GM21786 (cell line): ENCODE data around the gene BRAP.
"Not testable (repeated sequence)": the region's sequence is repeated elsewhere in the genome, so short reads cannot be mapped to it uniquely, and the experiment has no call there.

ENCODE experiments used
- ATAC-seq: cut with Tn5 transposase; IDR thresholded peaks from one replicate; pipeline ENCODE4 v1.9.1; 2021; ENCODE audit not compliant: unreplicated experiment

Gene BRAP

GRCh38 chr12:111677186-111677585, 8.6 kb downstream of the BRAP start:
- no peak for ATAC-seq

GRCh38 chr12:111673503-111673902, 12.3 kb downstream of the BRAP start:
- ATAC-seq: no peak

GRCh38 chr12:111672822-111673381, 12.9 kb downstream of the BRAP start:
- no peak for ATAC-seq

- ATAC-seq: no peak
Measured at GRCh38 chr12:111664961-111665865, 20.5 kb downstream of the BRAP start.

- ATAC-seq: no peak
Measured at GRCh38 chr12:111664499-111664898, 21.3 kb downstream of the BRAP start.

GRCh38 chr12:111656016-111656415, 29.7 kb downstream of the BRAP start:
- no peak for ATAC-seq

GRCh38 chr12:111655356-111655755, 30.4 kb downstream of the BRAP start:
- ATAC-seq: no peak

GRCh38 chr12:111653596-111653995, 32.2 kb downstream of the BRAP start:
- ATAC-seq: no peak

- not testable (repeated sequence) for ATAC-seq
Measured at GRCh38 chr12:111652530-111652929, 33.2 kb downstream of the BRAP start.

GRCh38 chr12:111650912-111651311, 34.8 kb downstream of the BRAP start:
- ATAC-seq: no peak

GRCh38 chr12:111645433-111645832, 40.3 kb downstream of the BRAP start:
- ATAC-seq: no peak

GRCh38 chr12:111643427-111643826, 42.3 kb downstream of the BRAP start:
- no peak for ATAC-seq

GRCh38 chr12:111642681-111643426, 42.9 kb downstream of the BRAP start:
- ATAC-seq: no peak

- no peak for ATAC-seq
Measured at GRCh38 chr12:111640506-111640905, 45.2 kb downstream of the BRAP start.

- ATAC-seq: no peak
Measured at GRCh38 chr12:111638556-111638955, 47.2 kb downstream of the BRAP start.

- no peak for ATAC-seq
Measured at GRCh38 chr12:111636209-111636945, 49.4 kb downstream of the BRAP start.

GRCh38 chr12:111635524-111635923, 50.2 kb downstream of the BRAP start:
- ATAC-seq: no peak

- ATAC-seq: no peak
Measured at GRCh38 chr12:111628505-111629260, 57.1 kb downstream of the BRAP start.

GRCh38 chr12:111626230-111626629, 59.5 kb downstream of the BRAP start:
- ATAC-seq: no peak

- no peak for ATAC-seq
Measured at GRCh38 chr12:111624540-111624939, 61.2 kb downstream of the BRAP start.
